ENCODE measurements around the gene PTCSC3.

DNA sequence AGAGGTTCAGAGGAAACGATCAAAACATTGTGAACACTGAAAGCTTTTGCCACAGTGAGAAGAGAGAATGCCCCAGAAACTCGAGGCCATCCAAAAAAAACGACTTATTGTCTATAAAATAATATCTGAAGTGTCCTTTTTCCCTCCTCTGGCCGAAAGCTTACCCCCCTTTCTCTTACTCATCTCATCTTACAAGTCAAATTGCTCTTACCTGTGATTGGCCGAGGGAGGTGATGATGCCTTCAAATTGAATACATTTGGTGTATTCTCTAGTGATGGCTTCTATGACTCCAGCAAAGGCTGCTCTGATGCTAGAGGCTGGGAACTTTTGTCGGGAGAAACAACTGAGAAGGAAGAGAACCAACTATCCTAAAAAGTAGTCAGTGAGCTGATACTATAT lies 90.7 kb downstream of the PTCSC3 start:
- TF ChIP-seq GATA3 (IDR thresholded peaks at IDR 0.05; ENCODE audit: low read depth, low read length) (no peak), GATA2 (IDR thresholded peaks at IDR 0.05; ENCODE audit: low read depth, low read length) (no peak)
